GM21423 (cell line): Measurements from ENCODE around the gene DAB2IP.

Source experiments
- ATAC-seq: cut with Tn5 transposase; IDR thresholded peaks from one replicate; pipeline ENCODE4 v1.9.1; 2021; ENCODE audit warnings: mild to moderate bottlenecking, moderate library complexity; ENCODE audit not compliant: unreplicated experiment

The DAB2IP gene

GRCh38 chr9:121720311-121721057, 69.0 kb downstream of the DAB2IP start:
- no peak for ATAC-seq

- no peak for ATAC-seq
Observed at GRCh38 chr9:121721058-121721350, 69.6 kb downstream of the DAB2IP start.

- ATAC-seq: no peak
Observed at GRCh38 chr9:121721770-121722169, 70.3 kb downstream of the DAB2IP start.

GRCh38 chr9:121725008-121725775, 73.8 kb downstream of the DAB2IP start:
- no peak for ATAC-seq

GRCh38 chr9:121727295-121728020, 76.0 kb downstream of the DAB2IP start:
- ATAC-seq: no peak

GRCh38 chr9:121728916-121729315, 77.5 kb downstream of the DAB2IP start:
- ATAC-seq: no peak

- no peak for ATAC-seq
Observed at GRCh38 chr9:121729769-121730562, 78.5 kb downstream of the DAB2IP start.

GRCh38 chr9:121731090-121731489, 79.7 kb downstream of the DAB2IP start:
- ATAC-seq: no peak

GRCh38 chr9:121731919-121732318, 80.5 kb downstream of the DAB2IP start:
- ATAC-seq: no peak

- ATAC-seq: no peak
Observed at GRCh38 chr9:121732389-121732788, 81.0 kb downstream of the DAB2IP start.

- ATAC-seq: no peak
Observed at GRCh38 chr9:121732886-121733285, 81.5 kb downstream of the DAB2IP start.

GRCh38 chr9:121734465-121734864, 83.0 kb downstream of the DAB2IP start:
- ATAC-seq: no peak

- ATAC-seq: no peak
Observed at GRCh38 chr9:121735065-121735792, 83.8 kb downstream of the DAB2IP start.

- ATAC-seq: no peak
Observed at GRCh38 chr9:121735793-121736770, 84.6 kb downstream of the DAB2IP start.

- no peak for ATAC-seq
Observed at GRCh38 chr9:121736934-121737462, 85.6 kb downstream of the DAB2IP start.

GRCh38 chr9:121737481-121737931, 86.1 kb downstream of the DAB2IP start:
- ATAC-seq: no peak

- ATAC-seq: no peak
Observed at GRCh38 chr9:121738411-121738810, 87.0 kb downstream of the DAB2IP start.

- no peak for ATAC-seq
Observed at GRCh38 chr9:121738968-121739367, 87.5 kb downstream of the DAB2IP start.

GRCh38 chr9:121739971-121740370, 88.5 kb downstream of the DAB2IP start:
- ATAC-seq: no peak
